Bronchus fibroblast of lung (primary cell): Measurements from ENCODE around the gene SIPA1L3. TPM values are rescaled to one million over a fixed set of nuclear protein-coding genes. Genes with fewer than 3 reads are reported as not detected.

Source experiments
- total RNA-seq: library from RNA; depleted of rRNA; stranded (reverse); fragments of >200 nt; gene quantifications from 2 replicates; pipeline ENCODE4 v1.2.3, GENCODE V29; 2015

Gene SIPA1L3, protein sequence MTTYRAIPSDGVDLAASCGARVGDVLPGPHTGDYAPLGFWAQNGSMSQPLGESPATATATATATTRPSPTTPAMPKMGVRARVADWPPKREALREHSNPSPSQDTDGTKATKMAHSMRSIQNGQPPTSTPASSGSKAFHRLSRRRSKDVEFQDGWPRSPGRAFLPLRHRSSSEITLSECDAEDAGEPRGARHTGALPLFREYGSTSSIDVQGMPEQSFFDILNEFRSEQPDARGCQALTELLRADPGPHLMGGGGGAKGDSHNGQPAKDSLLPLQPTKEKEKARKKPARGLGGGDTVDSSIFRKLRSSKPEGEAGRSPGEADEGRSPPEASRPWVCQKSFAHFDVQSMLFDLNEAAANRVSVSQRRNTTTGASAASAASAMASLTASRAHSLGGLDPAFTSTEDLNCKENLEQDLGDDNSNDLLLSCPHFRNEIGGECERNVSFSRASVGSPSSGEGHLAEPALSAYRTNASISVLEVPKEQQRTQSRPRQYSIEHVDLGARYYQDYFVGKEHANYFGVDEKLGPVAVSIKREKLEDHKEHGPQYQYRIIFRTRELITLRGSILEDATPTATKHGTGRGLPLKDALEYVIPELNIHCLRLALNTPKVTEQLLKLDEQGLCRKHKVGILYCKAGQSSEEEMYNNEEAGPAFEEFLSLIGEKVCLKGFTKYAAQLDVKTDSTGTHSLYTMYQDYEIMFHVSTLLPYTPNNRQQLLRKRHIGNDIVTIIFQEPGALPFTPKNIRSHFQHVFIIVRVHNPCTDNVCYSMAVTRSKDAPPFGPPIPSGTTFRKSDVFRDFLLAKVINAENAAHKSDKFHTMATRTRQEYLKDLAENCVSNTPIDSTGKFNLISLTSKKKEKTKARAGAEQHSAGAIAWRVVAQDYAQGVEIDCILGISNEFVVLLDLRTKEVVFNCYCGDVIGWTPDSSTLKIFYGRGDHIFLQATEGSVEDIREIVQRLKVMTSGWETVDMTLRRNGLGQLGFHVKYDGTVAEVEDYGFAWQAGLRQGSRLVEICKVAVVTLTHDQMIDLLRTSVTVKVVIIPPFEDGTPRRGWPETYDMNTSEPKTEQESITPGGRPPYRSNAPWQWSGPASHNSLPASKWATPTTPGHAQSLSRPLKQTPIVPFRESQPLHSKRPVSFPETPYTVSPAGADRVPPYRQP (N-terminal part only)
- total RNA-seq, result 18.1 and 18.8 TPM in 2 replicates

DNA sequence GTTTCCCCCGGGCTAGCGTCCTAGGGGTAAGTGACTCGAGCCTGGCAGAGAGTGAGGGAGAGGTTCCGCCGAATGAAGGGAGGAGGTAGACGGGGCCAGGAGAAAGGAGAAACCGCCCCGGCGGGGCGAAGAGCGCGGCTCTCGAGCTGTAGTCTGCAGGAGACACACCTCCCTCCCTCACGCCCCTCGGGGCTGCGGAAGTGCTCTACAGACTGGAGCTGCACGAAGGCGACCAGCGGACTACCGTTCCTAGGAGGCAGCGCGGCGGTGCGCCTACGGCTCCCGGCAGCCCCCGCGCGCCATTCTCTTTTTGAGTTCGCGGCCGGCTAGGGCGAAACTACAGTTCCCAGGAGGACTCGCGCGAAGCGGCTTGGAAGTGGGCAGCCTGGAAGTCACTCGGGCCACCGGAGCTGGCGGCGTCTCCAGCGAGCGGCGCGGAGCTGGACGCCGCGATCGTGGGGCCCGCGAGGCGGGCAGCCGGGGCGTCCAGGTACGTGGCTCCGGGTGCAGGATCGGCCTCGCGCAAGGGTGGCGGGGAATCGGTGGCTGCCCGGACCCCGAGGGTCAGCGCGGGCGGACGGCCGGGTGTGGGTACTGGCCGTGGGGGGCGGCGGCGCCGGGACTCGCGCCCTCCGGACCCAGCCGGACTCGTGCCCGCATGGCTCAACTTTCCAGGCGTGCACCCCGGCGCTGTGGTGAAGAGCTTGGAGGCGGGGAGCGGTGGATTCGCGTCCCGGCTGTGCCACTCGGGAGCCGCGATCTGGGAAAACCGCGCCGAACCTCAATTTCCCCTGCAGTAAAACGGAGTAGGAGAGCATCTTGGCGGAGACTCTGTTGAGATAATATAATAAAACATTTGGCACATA is at the start of gene SIPA1L3:
Gene SIPA1L3 (plus strand): TSS at position 340 of the 866 bp plus-strand sequence. CDS start 174,358 bp downstream, outside the sequence.

DNA sequence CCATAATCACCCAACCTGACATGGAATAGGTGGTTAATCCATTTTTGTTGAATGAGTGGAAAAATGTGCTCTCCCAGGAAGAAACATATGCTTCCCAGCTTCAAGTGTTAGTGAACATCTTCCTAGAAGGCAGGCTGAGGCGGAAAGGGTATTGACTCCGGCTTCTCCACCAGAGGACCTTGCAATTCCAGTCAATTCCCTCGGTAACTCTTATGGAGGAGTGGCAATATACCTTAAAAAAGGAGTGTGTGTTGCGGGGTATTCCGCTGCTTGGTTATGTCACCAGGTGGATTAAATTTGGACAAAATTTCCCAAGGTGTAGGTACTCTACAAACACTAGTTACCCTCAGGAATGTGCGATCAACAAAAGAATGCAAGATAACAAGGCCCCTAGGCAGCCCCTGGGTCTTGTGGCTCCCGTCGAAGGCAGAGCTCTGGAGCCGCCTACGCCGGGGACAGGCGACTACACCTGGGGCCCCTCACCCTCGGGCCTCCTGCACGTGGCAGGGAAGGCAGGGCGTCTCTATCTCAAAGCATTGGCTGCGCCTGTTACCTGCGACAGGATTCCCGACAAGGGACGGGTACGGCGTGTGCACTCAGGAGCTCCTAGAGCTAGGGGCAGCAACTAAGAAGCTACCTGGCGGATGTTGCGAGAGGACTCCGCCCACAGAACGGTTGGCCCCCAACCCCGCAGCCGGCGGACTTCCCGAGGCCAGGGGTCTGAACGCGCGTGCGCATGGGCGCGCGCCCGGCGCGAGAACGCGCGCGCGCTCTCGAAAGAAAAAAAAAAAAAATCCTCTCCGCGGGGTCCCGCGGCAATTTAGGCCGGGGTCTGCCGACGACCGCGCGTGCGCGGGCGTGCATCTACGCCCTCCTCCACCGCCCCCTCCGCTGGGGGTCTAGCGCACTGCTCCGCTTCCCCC is 801 bp upstream of the SIPA1L3 start, which contains the start of gene WDR87:
Gene WDR87 (minus strand): TSS at position 649 of the 923 bp plus-strand sequence. CDS start 8,355 bp downstream, outside the sequence.

DNA sequence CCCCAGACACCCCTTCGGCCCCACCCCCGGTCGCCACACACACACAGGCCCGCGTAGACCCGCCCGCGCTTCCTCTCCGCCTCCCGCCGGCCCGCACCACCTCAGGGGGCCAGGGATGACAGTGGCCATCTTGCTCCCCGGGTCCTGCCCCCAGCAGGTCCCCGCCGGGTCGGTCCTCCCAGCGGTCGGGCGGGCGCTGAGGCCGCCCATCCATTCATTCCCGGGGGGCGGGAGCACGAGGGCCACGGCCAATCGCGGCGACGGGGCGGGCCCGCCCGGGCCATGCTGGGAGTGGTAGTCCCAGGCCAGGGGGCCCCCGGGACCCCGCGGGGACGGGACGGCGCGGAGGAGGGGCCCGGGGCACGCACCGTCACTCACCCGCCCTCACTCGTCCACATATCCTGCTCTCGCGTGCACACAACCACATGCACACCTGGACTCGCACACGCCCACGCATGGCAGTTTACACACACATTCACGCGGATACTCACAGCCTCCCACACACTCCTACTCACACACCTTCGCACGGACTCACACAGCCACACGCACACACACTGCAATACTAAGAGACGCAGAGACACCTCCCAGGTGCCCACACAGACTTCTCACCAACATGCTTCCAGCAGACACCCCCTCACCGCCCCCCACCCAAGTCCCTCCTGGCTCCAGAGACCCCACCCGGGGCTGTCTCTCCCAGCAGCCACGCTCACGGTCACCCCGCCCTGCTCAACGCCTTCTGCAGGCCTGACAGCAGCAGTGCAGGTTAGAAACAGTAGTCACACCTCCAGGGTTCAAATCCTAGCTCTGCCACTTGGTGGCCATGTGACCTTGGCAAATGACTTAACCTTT is 317.2 kb downstream of the SIPA1L3 start, which contains the start of gene DPF1:
Gene DPF1 (minus strand): TSS at position 209 of the 849 bp plus-strand sequence. CDS start 80 bp downstream, at position 129.

Other genes starting within 250 kb of the SIPA1L3 start
- gene ZNF607, start 187.4 kb upstream of the SIPA1L3 start, total RNA-seq, result 2.1 and 3.7 TPM in 2 replicates
- 2.2 and 3.7 TPM in 2 replicates for gene ZNF573, start 127.6 kb upstream of the SIPA1L3 start, total RNA-seq
- gene WDR87, start 614 bp upstream of the SIPA1L3 start, total RNA-seq, result not detected in 2 replicates